AG09309 (cell line): Measurements from ENCODE around the gene NRL.

Experiments used
- DNase-seq: peaks from one replicate; pipeline ENCODE4 v3.0.0-alpha.2; 2010; ENCODE audit warnings: low read depth
- H3K4me3 ChIP-seq: 2 replicates; pipeline ENCODE4 v1.5.1; 2011; ENCODE audit warnings: mild to moderate bottlenecking, low read depth, low read length, moderate library complexity; ENCODE audit not compliant: control insufficient read depth
- CTCF ChIP-seq: IDR thresholded peaks from 2 replicates; pipeline ENCODE4 v1.5.1; 2011; ENCODE audit warnings: mild to moderate bottlenecking, low read depth, low read length, inconsistent platforms; ENCODE audit not compliant: insufficient read depth, control insufficient read depth; ENCODE audit errors: missing control alignments

Gene NRL

GRCh38 chr14:24100197-24100981, 14.4 kb downstream of the NRL start:
- H3K4me3 ChIP-seq: no peak overlapping the region
- no peak for DNase-seq
- no peak for TF ChIP-seq CTCF

GRCh38 chr14:24098927-24099813, 15.6 kb downstream of the NRL start:
- no peak for DNase-seq
- no peak for TF ChIP-seq CTCF
- H3K4me3 ChIP-seq: no peak overlapping the region

- no peak for TF ChIP-seq CTCF
- DNase-seq: no peak
- H3K4me3 ChIP-seq: no peak overlapping the region
These were observed 16.4 kb downstream of the NRL start for GRCh38 chr14:24098229-24098926.

GRCh38 chr14:24096545-24097181, 18.1 kb downstream of the NRL start:
- no peak for DNase-seq
- TF ChIP-seq CTCF: no peak
- no peak overlapping the region for H3K4me3 ChIP-seq

GRCh38 chr14:24095271-24096068, 19.3 kb downstream of the NRL start:
- DNase-seq: no peak
- no peak for TF ChIP-seq CTCF
- peak overlapping the region; percentile 64 for H3K4me3 ChIP-seq
